HUES64 (cell line): ENCODE results near the gene EID3.
A peak's percentile ranks its signal among the peaks of the same experiment; 100 is the strongest.

Source experiments
- H3K27ac ChIP-seq: 2 replicates; pipeline ENCODE4 v1.7.0; 2013; ENCODE audit warnings: low read depth, low read length, inconsistent platforms
- H3K27me3 ChIP-seq: 2 replicates; pipeline ENCODE4 v1.6.1; 2013; ENCODE audit warnings: mild to moderate bottlenecking, low read length; ENCODE audit not compliant: insufficient read depth
- H3K36me3 ChIP-seq: 2 replicates; pipeline ENCODE4 v1.6.1; 2013; ENCODE audit warnings: mild to moderate bottlenecking, low read length; ENCODE audit not compliant: insufficient read depth
- H3K4me1 ChIP-seq: 2 replicates; pipeline ENCODE4 v1.6.1; 2013; ENCODE audit warnings: mild to moderate bottlenecking, low read length, moderate library complexity; ENCODE audit not compliant: insufficient read depth
- H3K4me3 ChIP-seq: 2 replicates; pipeline ENCODE4 v1.5.1; 2013; ENCODE audit warnings: mild to moderate bottlenecking, low read length, moderate library complexity
- H3K9ac ChIP-seq: 2 replicates; pipeline ENCODE4 v1.6.1; 2013; ENCODE audit warnings: mild to moderate bottlenecking, low read depth, low read length
- H3K9me3 ChIP-seq: 2 replicates; pipeline ENCODE4 v1.6.1; 2013; ENCODE audit warnings: low read depth, low read length; ENCODE audit not compliant: insufficient read depth
- WGBS: fragments of 150-250, 120-280 bp; methylation state at CpG from one replicate; pipeline ENCODE4 v1.1.7; 2013; ENCODE audit warnings: missing lambda C conversion rate; 5-methylcytosine and 5-hydroxymethylcytosine counted together

EID3 gene

DNA sequence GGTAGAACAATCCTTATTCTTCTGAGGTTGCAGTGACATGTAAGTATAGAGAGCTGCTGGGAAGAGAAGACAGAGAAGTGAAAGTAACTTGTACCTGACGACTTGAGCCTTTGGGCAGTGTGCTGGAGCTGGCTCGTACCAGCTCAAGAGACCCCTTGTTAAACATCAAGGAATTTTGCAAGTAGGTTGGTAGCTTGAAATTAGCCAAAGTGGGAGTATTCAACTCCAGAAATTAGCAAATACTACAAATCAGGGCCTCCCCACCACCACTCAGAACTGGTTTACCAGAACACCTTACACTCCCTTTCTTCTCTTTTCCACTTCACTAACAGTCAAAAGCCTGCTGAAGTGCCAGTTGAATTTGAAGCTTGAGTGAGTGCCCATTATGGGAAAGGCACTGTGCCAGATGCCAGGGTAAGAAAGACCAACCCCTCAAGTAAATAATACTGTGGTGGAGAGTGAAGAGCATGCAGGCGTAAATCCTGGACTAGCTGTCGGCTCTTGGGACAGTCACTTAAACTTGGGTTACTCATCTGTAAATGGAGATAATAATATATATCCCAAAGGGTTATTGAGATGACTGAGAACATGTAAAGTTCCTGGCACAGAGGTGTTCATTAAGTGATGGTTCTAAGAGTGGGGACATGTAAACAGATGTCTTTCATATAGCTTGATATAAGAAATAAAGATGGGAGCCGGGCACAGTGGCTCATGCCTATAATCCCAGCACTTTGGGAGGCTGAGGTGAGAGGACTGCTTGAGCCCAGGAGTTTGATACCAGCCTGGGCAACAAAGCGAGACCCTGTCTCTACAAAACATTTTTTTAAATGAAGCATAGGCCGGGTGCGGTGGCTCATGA lies 27.0 kb upstream of the EID3 start:
- no peak overlapping the region for H3K9ac ChIP-seq
- H3K4me3 ChIP-seq: no peak overlapping the region
- H3K27ac ChIP-seq: no peak overlapping the region
- H3K4me1 ChIP-seq: no peaks in the 10 kb centered on the region
- H3K9me3 ChIP-seq: no peaks in the 10 kb centered on the region
- H3K27me3 ChIP-seq: no peaks in the 10 kb centered on the region
- 83% methylated on average over 8 of the region's 8 CpGs for WGBS
- H3K36me3 ChIP-seq: no peaks in the 10 kb centered on the region

DNA sequence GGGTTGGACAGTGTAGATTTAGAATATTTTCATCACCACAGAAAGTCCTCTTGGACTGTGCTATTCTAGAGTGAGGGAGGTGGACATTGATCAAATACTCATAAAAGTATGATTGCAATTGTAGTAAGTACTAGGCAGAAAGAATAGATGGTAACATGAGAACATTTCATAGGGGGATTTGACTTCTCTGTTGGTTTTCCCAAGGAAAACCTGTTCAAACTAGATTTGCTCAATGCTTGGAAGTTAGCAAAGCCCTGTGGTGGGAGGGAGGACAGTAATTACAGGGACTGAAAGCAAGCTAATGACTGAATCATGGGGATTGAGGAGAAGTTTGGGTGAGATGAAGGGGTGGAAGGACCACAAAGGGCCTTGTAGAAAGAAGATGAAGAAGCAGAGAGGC lies 24.4 kb upstream of the EID3 start:
- Histone ChIP-seq H3K27ac (no peak overlapping the region), H3K4me3 (no peak overlapping the region), H3K4me1 (no peaks in the 10 kb centered on the region)

GRCh38 chr12:104280111-104280510 lies 23.4 kb upstream of the EID3 start:
- H3K27me3 ChIP-seq: no peaks in the 10 kb centered on the region
- H3K4me3 ChIP-seq: no peak overlapping the region
- no peaks in the 10 kb centered on the region for H3K9me3 ChIP-seq
- H3K36me3 ChIP-seq: no peaks in the 10 kb centered on the region
- no peak overlapping the region for H3K9ac ChIP-seq
- no peaks in the 10 kb centered on the region for H3K4me1 ChIP-seq
- 96% methylated on average over 1 of the region's 1 CpG for WGBS
- H3K27ac ChIP-seq: no peak overlapping the region

More for the DNA sequence above, 24.4 kb upstream of the EID3 start:
- no peak overlapping the region for H3K9ac ChIP-seq
- H3K36me3 ChIP-seq: no peaks in the 10 kb centered on the region
- no peaks in the 10 kb centered on the region for H3K27me3 ChIP-seq
- H3K9me3 ChIP-seq: no peaks in the 10 kb centered on the region

GRCh38 chr12:104280717-104281458 lies 22.7 kb upstream of the EID3 start:
- no peaks in the 10 kb centered on the region for H3K27me3 ChIP-seq
- 67% methylated on average over 4 of the region's 4 CpGs for WGBS
- no peaks in the 10 kb centered on the region for H3K36me3 ChIP-seq
- no peak overlapping the region for H3K9ac ChIP-seq
- no peak overlapping the region for H3K27ac ChIP-seq
- no peaks in the 10 kb centered on the region for H3K9me3 ChIP-seq
- no peak overlapping the region for H3K4me3 ChIP-seq
- peaks cover 3% of the 10 kb centered on the region; the same call in 1 of the 2 replicates for H3K4me1 ChIP-seq

GRCh38 chr12:104281636-104282035 lies 21.9 kb upstream of the EID3 start:
- H3K4me3 ChIP-seq: no peak overlapping the region
- 93% methylated on average over 5 of the region's 5 CpGs for WGBS
- H3K9me3 ChIP-seq: no peaks in the 10 kb centered on the region
- no peak overlapping the region for H3K27ac ChIP-seq
- H3K27me3 ChIP-seq: no peaks in the 10 kb centered on the region
- H3K4me1 ChIP-seq: peaks cover 10% of the 10 kb centered on the region
- no peaks in the 10 kb centered on the region for H3K36me3 ChIP-seq
- H3K9ac ChIP-seq: no peak overlapping the region

DNA sequence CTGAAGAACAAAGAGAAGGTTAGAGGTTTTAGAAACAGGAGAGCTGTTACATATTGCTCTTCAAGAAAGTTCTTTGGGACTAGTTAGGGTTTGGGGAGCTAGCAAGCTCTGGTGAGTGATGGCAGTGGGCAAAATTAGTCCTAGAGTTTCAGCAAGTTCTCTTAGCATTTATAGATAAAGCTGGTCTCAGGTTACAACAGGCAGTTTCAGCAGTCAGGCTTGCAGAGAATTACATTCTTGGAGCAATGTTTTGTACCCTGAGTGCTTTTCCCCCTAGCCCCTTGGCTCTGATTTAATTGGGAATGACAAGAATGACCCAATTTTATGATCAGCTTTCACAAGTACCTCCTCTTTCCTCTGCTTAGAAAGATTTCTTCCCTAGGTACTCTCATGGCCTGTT lies 21.4 kb upstream of the EID3 start:
- no peak overlapping the region for H3K27ac ChIP-seq
- H3K36me3 ChIP-seq: no peaks in the 10 kb centered on the region
- H3K9ac ChIP-seq: no peak overlapping the region
- H3K4me1 ChIP-seq: peaks cover 10% of the 10 kb centered on the region
- no peaks in the 10 kb centered on the region for H3K9me3 ChIP-seq
- no peaks in the 10 kb centered on the region for H3K27me3 ChIP-seq
- no peak overlapping the region for H3K4me3 ChIP-seq

GRCh38 chr12:104285740-104286515 lies 17.6 kb upstream of the EID3 start:
- 72% methylated on average over 2 of the region's 3 CpGs for WGBS
- H3K27me3 ChIP-seq: no peaks in the 10 kb centered on the region
- H3K27ac ChIP-seq: peak overlapping the region; percentile 96
- peak overlapping the region; percentile 93; the same call in 1 of the 2 replicates for H3K9ac ChIP-seq
- H3K4me3 ChIP-seq: peak overlapping the region; percentile 80; the same call in 1 of the 2 replicates
- H3K36me3 ChIP-seq: peaks cover 8% of the 10 kb centered on the region
- H3K4me1 ChIP-seq: peaks cover 14% of the 10 kb centered on the region
- H3K9me3 ChIP-seq: no peaks in the 10 kb centered on the region

DNA sequence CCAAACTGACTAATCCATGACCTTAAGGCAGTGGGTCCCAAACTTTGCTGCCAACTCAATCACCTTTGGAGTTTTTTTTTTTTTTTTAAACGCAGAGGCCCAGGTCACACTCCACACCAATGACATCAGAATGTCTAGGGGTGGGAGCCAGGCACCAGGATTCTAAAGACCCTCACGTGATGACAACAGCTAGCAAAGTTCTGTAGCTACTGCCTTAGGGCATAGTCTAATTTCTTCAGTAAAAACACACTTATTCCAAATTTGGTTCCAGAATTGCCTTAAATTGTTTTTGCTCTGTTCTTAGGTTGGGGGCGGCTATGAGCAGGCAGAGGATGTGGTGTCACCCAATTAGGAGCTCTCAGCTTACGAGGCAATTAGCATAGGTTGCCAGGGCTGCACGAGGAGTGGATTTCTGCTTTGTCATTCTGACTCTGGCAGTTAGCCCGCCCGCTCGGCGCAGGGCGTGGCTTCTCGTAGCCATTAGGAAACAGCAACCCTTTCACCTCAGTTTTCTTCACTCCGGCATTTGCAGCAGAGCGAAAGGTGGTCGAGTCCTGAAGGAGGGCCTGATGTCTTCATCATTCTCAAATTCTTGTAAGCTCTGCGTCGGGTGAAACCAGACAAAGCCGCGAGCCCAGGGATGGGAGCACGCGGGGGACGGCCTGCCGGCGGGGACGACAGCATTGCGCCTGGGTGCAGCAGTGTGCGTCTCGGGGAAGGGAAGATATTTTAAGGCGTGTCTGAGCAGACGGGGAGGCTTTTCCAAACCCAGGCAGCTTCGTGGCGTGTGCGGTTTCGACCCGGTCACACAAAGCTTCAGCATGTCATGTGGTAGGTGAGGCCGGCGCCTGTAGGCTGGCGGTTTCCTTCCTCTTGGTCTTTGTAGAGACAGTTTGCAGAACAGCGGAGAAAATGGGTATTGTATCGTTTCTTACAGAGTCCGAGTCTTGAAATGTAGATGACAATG lies 16.7 kb upstream of the EID3 start:
- peaks cover 11% of the 10 kb centered on the region for H3K36me3 ChIP-seq
- peaks cover 17% of the 10 kb centered on the region for H3K4me1 ChIP-seq
- no peaks in the 10 kb centered on the region for H3K9me3 ChIP-seq
- under 1% methylated on average over 40 of the region's 40 CpGs for WGBS
- peak overlapping the region; percentile 93 for H3K9ac ChIP-seq
- H3K4me3 ChIP-seq: peak overlapping the region; percentile 80
- no peaks in the 10 kb centered on the region for H3K27me3 ChIP-seq
- H3K27ac ChIP-seq: peak overlapping the region; percentile 96

DNA sequence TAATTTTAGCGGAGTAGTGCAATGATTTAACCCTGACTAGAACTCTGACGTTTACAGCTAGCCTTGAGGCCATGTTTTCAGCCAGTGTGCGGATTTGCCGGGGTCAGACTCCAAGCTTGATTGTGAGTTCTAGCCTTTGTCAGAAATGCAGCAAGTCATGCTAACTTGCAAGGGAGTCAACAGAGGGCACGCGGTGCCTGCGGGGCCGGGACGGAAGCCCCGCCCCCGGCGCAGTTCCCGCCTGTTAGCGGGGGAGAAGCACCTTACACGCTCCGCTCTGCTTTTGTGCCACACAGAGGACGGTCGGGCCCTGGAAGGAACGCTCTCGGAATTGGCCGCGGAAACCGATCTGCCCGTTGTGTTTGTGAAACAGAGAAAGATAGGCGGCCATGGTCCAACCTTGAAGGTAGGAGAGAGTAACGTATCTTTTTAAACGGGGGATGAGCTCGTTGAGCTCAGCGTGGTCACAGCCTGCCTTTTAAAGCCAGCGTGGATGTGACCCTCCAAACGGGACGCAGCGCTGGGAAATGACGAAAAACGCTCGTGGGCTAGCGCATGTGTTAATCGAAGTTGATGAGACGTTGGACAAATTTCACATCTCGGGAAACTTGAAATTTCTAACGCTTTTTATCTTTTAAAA lies 14.8 kb upstream of the EID3 start:
- under 1% methylated on average over 41 of the region's 41 CpGs for whole genome bisulfite sequencing
- peak overlapping the region; percentile 90 for H3K9ac ChIP-seq
- peaks cover 23% of the 10 kb centered on the region for H3K4me1 ChIP-seq
- no peaks in the 10 kb centered on the region for H3K27me3 ChIP-seq
- H3K27ac ChIP-seq: peak overlapping the region; percentile 81
- H3K4me3 ChIP-seq: peak overlapping the region; percentile 80
- peaks cover 24% of the 10 kb centered on the region for H3K36me3 ChIP-seq
- H3K9me3 ChIP-seq: no peaks in the 10 kb centered on the region

GRCh38 chr12:104290320-104290719 lies 13.2 kb upstream of the EID3 start:
- no peaks in the 10 kb centered on the region for H3K9me3 ChIP-seq
- peaks cover 23% of the 10 kb centered on the region for H3K4me1 ChIP-seq
- H3K36me3 ChIP-seq: peaks cover 36% of the 10 kb centered on the region
- H3K27ac ChIP-seq: no peak overlapping the region
- no peak overlapping the region for H3K4me3 ChIP-seq
- 86% methylated on average over 7 of the region's 8 CpGs for WGBS
- no peaks in the 10 kb centered on the region for H3K27me3 ChIP-seq
- no peak overlapping the region for H3K9ac ChIP-seq
